SH-SY5Y (cell line): Measurements from ENCODE around the gene KCNB1.

Experiments used
- GATA2 ChIP-seq: IDR thresholded peaks from 2 replicates; pipeline ENCODE4 v1.6.1; 2011; ENCODE audit warnings: mild to moderate bottlenecking, low read depth, low read length
- GATA3 ChIP-seq: IDR thresholded peaks from 2 replicates; pipeline ENCODE4 v1.6.1; 2011; ENCODE audit warnings: low read depth, mild to moderate bottlenecking, low read length, moderate library complexity

DNA sequence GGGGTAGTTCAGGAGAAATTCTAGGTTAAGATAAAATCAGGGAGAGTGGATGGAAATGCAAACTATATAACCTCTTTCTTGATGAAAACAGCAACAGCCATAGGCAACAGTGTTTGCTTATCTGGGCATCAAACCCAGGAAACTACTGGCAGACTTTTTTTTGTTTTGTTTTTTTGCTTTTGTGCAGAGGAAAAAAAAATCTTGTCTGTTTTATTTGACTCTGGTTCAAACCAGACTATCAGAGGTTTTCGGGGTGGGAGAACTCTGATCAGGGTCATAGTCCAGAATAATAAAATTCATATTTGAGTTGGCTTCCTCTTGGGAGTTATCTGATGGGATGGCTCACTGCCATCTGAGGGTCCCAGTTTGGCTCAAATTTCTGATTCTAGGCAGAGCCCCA is 115.8 kb downstream of the KCNB1 start:
- TF ChIP-seq GATA3 (peak; percentile 93), GATA2 (peak; percentile 91)
